AG08396 (cell line): ENCODE results near the gene DUSP6.

Experiments used
- DNase-seq: peaks from one replicate; pipeline ENCODE4 v3.0.0; 2012; ENCODE audit warnings: low spot score, mixed read lengths

DUSP6 gene

DNA sequence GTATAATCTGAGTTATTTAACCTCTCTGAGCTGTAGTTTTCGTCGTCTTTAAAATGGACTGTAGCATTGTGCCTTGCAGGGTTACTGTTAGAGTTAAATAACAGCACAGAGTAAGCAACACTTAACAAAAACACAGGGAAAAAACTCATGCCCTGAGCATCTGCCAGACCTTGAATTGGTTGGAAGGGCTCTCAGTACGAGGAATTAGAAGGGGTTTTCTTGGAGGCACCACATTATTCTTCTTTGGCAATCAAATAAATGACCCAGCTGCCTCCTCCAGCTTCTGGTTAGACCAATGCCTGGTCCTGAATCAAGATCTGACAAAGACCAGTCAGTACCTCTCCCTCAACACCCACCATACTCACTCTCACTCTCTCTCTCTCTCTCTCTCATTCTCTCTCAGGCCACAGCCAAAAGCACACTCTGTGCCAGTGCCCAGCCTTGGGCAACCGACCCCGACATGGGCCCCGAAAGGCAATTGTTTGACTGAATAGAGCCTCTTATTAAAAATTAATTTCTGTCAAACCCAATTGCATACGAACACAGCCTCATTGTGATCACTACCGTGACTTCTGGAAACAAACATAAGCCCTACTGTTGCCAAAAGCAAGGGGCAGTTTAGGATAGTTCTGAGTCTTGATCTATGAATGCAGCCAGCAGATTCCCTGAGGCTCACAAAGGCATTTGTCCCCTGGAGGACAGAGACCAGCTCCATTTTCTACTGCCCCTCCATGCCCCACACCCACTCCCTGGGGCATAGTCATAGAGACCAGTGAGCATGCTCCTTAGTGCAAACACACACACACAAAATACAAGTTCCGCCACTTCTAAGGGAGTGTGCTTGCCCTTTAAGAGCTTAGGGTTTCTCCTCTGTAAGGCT is 23.9 kb downstream of the DUSP6 start:
- DNase-seq, result no peak

DNA sequence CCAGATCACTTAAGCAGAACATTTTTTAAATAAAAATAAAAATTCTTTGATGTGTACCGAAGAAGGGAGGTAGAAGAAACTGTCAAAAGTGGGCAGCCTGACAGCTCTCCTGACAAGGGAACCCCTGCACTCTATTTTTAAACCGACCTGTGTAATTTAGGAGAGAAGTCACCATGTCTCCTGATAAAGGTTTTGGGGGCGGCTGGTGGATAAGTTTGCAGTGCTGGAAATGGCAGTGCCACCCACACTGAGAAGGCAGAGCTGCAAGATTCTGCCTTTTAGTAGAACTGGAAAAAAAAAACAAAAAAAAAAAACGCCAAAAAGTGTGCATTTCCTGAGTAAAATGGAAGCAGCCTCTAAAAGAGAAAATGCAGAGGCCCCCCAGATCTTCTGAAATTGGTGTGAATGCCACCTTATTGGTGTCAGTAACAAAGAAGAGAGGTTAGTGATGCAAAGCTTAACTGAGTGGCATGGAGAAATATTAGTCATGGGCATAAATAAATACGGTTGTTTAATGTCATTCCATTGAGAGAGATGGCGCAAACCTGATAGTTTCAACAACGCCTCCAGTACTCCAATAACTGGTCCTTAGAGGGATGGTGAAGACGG is 24.7 kb downstream of the DUSP6 start:
- no peak for DNase-seq

- DNase-seq, result no peak
These were observed 25.9 kb downstream of the DUSP6 start for GRCh38 chr12:89326239-89327040.

DNA sequence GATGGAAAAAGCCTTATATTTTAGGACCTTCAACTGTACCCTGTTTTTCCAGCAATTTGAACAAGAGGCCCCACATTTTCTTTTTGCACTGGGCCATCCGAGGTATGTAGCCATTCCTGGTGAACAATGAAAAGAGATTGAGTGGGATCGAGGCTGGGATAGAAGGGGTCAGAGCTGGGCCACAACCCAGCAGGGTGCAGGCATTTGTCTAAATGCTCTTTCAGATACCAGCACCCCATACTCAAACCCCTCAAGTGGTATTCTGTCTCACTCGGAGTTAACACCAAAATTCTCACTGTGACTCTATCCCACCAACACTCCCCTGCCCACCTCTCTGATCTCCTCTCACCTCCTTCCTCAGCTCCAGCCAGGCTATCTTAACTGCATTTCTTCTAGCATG is 26.8 kb downstream of the DUSP6 start:
- DNase-seq, result no peak

GRCh38 chr12:89324437-89324836 is 27.9 kb downstream of the DUSP6 start:
- no peak for DNase-seq

GRCh38 chr12:89323568-89324218 is 28.6 kb downstream of the DUSP6 start:
- no peak for DNase-seq

DNA sequence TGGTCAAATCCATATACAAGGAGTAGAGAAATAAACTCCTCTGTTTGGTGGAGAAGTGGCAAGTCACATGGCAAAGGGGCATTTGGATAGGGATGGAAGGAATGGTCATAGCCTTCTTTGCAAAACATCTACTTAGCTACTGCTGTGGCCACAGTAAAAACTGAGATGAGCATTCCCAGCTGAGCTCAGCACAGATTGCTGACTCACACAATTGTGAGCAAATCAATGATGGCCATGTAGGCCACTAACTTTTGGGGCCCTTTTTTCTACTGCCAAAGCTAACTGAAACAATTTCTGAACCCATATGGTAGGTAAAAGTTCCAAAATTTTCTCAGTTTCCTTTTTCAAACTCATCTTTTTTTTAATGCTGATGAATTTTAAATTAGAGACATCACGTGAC is 31.6 kb downstream of the DUSP6 start:
- DNase-seq, result no peak

GRCh38 chr12:89319606-89320005 is 32.7 kb downstream of the DUSP6 start:
- no peak for DNase-seq

GRCh38 chr12:89319122-89319521 is 33.2 kb downstream of the DUSP6 start:
- DNase-seq, result no peak

DNA sequence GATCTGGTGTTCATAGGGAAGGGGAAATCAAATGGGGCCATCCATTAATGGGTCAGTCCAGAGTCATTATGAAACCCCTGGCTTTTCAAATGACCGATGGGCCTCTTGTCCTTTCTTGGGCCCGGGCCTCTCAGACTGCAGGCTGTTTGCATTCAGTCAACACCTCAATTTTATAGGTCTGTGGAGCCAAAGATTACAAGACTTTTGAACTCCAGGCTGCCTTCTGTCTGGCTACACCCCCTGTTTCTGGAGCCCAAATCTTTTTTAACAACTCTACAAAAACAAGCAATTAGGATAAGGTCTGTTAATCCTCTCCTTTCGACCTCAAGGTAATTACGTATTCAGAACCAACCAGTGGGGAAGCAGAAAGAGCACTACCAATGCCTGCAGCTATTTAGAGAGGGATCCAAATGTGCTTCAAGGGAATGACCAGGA is 35.6 kb downstream of the DUSP6 start:
- no peak for DNase-seq

- DNase-seq, result no peak
These were observed 38.1 kb downstream of the DUSP6 start for GRCh38 chr12:89314060-89314761.

DNA sequence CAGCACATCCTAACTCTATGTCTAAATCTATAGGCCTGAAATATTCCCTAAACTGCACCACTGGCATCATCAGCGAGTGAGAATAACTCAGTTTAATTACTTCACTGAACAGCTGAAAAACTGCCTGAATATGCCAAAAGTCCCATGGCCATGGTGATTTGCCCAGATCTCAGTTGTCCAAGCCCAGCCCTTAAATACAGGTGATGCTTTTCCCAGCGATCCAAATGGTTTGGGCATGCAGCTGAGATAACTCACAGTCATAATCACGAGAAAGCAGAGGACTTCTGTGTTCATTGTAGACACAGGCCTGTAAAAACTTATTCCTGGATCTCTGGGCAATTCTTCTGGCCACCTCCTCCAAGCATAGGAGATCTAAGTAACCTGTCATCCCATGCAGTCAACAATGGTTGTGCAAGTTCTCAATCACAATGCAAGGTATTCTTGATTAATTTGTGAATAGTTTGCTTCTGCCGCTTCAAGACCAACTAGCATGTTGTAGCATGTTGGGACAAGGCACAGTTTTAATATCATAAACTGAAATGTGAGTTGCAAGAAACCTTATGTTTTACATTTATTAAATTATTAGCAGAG is 40.5 kb downstream of the DUSP6 start:
- DNase-seq, result no peak

GRCh38 chr12:89309815-89310214 is 42.5 kb downstream of the DUSP6 start:
- no peak for DNase-seq

GRCh38 chr12:89309440-89309802 is 42.9 kb downstream of the DUSP6 start:
- DNase-seq, result peak; percentile 13

DNA sequence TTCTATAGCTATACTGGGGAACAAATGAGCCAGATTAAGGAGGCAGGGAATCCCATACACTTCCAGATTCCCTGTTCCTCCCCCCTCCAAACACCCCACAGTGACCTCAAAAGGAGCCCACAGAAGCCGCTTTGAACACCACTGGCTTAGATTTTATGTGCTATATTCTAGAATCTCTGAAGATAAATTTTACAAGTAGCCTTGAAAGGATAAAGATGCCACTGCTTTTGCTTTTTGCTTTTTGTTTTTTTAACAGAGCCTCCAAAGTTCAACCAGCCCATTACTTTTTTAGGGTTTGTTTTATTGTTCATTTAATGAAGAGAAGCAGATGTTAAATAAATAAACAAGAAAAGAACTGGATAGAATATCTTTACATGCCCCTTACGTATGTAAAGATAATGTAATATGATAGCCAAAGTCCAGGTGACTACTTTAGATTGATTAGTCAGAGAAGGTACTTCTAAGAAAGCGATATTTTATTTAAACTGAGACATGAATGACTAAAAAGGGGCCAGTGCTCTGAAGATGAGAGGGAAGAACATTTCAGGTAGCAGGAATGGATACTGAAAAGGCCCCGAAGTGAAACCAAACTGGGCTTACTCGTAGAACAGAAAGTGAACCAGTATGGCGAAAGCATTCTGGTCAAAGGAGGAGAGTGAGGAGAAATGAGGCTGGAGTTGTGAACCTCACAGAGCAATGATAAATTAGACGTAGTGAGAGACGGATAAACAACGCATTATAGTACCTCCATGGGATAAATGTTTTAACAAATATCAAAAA is 44.6 kb downstream of the DUSP6 start:
- DNase-seq, result no peak

GRCh38 chr12:89306827-89307473 is 45.4 kb downstream of the DUSP6 start:
- no peak for DNase-seq

DNA sequence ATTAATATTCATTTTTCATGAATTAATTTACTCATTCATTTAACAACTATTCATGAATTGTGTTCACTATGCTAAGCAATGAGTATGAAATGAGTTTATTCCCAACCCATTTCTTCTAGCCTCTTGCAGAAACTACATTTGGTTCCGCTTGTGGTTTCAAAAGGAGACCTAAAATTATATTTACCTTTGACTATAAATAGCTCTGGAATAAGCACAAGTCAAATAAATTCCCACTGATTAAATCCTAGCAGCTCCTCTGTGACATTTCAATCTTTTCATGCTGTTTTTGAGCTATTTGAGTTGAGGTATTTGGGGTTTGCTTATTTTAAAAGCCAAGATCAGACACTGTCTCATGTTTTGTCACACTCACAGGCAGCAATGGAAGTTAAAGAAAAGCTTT is 46.9 kb downstream of the DUSP6 start:
- DNase-seq, result no peak

GRCh38 chr12:89299931-89300330 is 52.4 kb downstream of the DUSP6 start:
- no peak for DNase-seq

DNA sequence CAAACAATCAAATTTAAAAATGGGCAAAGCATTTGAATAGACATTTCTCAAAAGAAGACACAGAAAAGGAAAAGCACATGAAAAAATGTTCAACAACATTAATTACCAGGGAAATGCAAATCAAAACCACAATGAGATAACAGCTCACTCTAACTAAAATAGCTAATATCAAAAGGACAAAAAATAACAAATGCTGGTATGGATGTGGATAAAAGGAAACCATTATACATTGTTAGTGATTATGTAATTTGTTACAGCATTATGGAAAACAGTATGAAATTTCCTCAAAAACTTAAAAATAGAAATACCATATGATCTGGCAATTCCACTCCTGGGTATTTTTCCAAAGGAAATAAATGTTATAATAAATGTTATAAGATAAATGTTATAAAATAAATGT is 52.9 kb downstream of the DUSP6 start:
- no peak for DNase-seq
